GM12891 (cell line): ENCODE data around the gene DEFB118.

Experiments used
- POLR2A ChIP-seq: IDR thresholded peaks from 2 replicates; pipeline ENCODE4 v1.6.1; 2011; ENCODE audit warnings: low read depth, low read length, control low read depth
- POLR2AphosphoS5 ChIP-seq: IDR thresholded peaks from 2 replicates; pipeline ENCODE4 v1.6.1; 2011; ENCODE audit warnings: low read depth, low read length, control low read depth
- SPI1 ChIP-seq: IDR thresholded peaks from 2 replicates; pipeline ENCODE4 v1.6.1; 2011; ENCODE audit warnings: low read depth, low read length, control low read depth
- TAF1 ChIP-seq: IDR thresholded peaks from 2 replicates; pipeline ENCODE4 v1.6.1; 2011; ENCODE audit warnings: low read depth, low read length, control low read depth

- TF ChIP-seq SPI1 = no peak
- TF ChIP-seq TAF1 = no peak
- no peak for TF ChIP-seq POLR2A
- no peak for TF ChIP-seq POLR2AphosphoS5
Measured at GRCh38 chr20:31363295-31363694, 5.1 kb upstream of the DEFB118 start.
